GM12891 (cell line): ENCODE data around the gene ATP6V0C.

ENCODE experiments used
- POLR2A ChIP-seq: IDR thresholded peaks from 2 replicates; pipeline ENCODE4 v1.6.1; 2011; ENCODE audit warnings: low read depth, low read length, control low read depth
- POLR2AphosphoS5 ChIP-seq: IDR thresholded peaks from 2 replicates; pipeline ENCODE4 v1.6.1; 2011; ENCODE audit warnings: low read depth, low read length, control low read depth

DNA sequence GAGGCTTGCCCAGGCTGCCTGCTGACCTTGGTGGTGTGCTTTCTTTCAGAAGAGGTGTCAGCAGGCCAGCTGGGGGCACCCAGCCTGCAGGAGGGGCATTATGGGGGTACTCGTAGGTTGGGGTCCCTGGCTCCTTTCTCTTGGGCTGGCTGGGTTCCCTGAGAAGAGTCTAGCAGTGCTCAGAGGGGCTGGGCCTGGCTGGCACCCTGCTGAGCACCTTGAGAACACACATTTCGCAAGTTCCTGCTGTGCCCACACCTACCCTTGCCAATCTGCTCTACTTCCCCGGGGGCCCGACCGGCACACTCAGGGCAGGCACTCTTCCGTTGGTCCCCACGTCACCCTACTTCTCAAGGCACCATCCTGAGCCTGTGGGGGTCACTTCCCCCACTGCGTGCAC lies 12.4 kb downstream of the ATP6V0C start:
- TF ChIP-seq POLR2A (no peak), POLR2AphosphoS5 (no peak)
